LNCaP clone FGC (cell line): ENCODE results near the gene LTBP1.

Experiments
- DNase-seq: peaks from one replicate; pipeline ENCODE4 v3.0.0-alpha.2; 2011; ENCODE audit warnings: low read depth
- H3K4me3 ChIP-seq: 2 replicates; pipeline ENCODE4 v1.5.1; 2011; ENCODE audit warnings: mild to moderate bottlenecking, low read depth, low read length, control low read depth
- CTCF ChIP-seq: IDR thresholded peaks from 2 replicates; pipeline ENCODE4 v1.5.1; 2012; ENCODE audit warnings: mild to moderate bottlenecking; ENCODE audit not compliant: control insufficient read depth, insufficient read depth; ENCODE audit errors: extremely low read depth

Gene LTBP1

DNA sequence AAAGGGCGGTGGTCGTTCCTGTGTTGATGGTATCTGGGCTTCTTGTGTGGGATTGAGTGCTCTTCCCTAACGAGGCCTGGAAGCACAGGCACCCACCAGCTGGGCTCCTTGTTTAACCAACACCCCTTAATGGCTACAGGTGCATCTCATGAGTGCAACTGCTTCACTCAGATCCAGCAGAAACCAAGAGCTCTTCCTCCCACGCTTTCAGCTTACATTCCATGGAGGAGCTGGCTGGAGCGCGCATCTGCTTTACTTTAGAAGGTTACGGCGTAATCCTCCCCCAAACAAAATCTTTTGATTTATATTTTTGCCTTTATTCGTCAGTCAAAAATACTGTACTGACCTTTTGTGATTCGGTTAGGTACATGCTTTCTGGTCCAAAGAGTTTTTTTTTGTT is 174.7 kb downstream of the LTBP1 start:
- no peak overlapping the region for H3K4me3 ChIP-seq
- no peak for DNase-seq
- no peak for TF ChIP-seq CTCF

- no peak overlapping the region for H3K4me3 ChIP-seq
- TF ChIP-seq CTCF = no peak
- DNase-seq = no peak
Observed at GRCh38 chr2:33121925-33122324, 175.2 kb downstream of the LTBP1 start.

GRCh38 chr2:33122726-33123125 is 176.0 kb downstream of the LTBP1 start:
- no peak overlapping the region for H3K4me3 ChIP-seq
- no peak for DNase-seq
- TF ChIP-seq CTCF = no peak

DNA sequence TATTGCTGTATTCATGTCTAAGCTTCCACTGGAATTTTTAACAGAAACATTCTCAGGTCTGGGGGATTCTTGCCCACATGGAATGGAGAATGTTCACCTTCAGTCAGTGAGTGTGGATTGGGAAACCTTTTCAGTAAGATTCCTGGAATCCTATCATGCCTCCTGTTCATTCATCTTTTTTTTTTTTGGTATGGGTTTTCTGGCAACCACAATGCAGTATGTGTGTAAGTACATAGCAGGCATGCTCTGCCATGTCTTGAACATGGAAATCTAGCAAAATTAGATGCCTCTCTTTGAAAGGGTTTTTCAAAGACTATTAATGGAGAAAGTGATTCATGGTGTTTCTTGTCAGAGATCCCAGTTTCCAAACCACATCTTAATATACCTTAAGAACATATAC is 176.5 kb downstream of the LTBP1 start:
- no peak for DNase-seq
- H3K4me3 ChIP-seq = no peak overlapping the region
- TF ChIP-seq CTCF = no peak

DNA sequence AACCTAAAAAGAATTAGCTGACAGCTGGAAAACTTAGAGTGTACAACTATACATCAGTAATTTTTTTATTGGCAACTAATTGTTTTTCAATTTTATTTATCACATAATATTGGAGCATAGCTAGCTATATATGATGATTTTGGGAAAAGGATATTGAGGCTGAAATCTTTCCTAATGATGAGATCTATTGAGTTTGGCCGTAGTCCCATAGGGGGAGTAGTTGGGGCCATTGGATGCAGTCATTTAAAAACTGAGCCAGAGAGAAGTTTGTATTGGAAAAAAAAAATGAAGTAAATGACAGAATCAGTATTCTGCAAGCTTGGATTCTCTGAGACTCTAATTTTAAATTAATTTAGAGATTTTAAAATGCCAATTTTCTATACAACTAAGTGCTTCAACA is 179.8 kb downstream of the LTBP1 start:
- DNase-seq = no peak
- H3K4me3 ChIP-seq = no peak overlapping the region
- TF ChIP-seq CTCF = no peak

- TF ChIP-seq CTCF = no peak
- DNase-seq = peak; percentile 27
- H3K4me3 ChIP-seq = no peak overlapping the region
Observed at GRCh38 chr2:33126958-33127357, 180.2 kb downstream of the LTBP1 start.

GRCh38 chr2:33129263-33130053 is 182.7 kb downstream of the LTBP1 start:
- no peak for DNase-seq
- no peak for TF ChIP-seq CTCF
- H3K4me3 ChIP-seq = no peak overlapping the region
